Keratinocyte (primary cell): ENCODE measurements around the gene LHX6.

Experiments
- CTCF ChIP-seq, 3 experiments: IDR thresholded peaks in 1 of 3; conservative IDR thresholded peaks in 1 of 3; optimal IDR thresholded peaks in 1 of 3; 2 replicates in 2 of 3; 3 replicates in 1 of 3; pipeline versions ENCODE3 to v1.5.1; 2011; ENCODE audit warnings: low read length in 3 of 3, mild to moderate bottlenecking in 3 of 3, moderate library complexity in 2 of 3, control low read depth in 1 of 3, inconsistent platforms in 1 of 3; ENCODE audit not compliant: insufficient read depth in 2 of 3; ENCODE audit errors: extremely low read depth in 1 of 3
- EZH2 ChIP-seq: IDR thresholded peaks from one replicate; pipeline ENCODE4 v1.6.1; 2012; ENCODE audit warnings: inconsistent platforms, mild to moderate bottlenecking, low read length, moderate library complexity

DNA sequence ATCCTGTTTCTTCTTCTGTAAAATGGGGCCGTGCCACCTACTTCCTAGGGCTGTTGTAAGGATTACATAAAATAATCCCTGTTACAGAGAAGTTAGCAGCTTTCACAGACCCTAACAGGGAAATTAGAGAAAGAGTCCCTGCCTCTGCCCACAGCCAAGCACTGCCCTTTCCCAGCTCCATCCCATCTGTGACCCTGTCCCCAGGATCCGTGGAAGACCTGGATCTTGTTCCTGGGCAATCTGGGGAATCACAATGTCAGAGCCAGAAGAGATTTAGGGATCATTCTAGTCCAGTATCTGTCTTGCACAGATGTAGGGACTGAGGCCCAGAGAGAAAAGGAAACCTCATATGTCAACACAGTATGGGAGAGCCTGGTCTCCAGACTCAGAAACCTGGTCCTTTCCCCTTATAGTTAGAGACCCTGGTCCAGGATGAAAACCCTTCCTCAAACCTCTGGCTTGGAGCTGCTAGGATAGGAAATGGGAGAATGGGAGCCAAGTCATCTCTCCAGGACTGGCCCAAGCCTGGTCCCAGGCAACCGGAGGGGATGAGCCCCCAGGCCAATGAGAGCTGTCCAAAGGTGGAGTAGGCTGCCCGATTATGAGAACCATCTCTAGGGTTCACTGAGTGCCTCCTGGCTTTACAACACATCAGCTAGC is 12.5 kb downstream of the LHX6 start:
- TF ChIP-seq CTCF (optimal IDR thresholded peaks at IDR 0.05 in 1 of 3, IDR thresholded peaks at IDR 0.05 in 1 of 3, conservative IDR thresholded peaks at IDR 0.05 in 1 of 3; ENCODE audit: extremely low read depth in 1 of 3, insufficient read depth in 2 of 3, low read length in 3 of 3) (no peak), EZH2 (no peak)
